ENCODE measurements around the gene PYROXD2. TPM values are rescaled to one million over a fixed set of nuclear protein-coding genes. Genes with fewer than 3 reads are reported as not detected.

The PYROXD2 gene
- total and polyA plus RNA-seq, 10 of the 15 experiments (the other 5 are each of a cell fraction or from before 2014, with no cell fraction given): 4.8 to 15.8 (median 11.1) TPM

DNA sequence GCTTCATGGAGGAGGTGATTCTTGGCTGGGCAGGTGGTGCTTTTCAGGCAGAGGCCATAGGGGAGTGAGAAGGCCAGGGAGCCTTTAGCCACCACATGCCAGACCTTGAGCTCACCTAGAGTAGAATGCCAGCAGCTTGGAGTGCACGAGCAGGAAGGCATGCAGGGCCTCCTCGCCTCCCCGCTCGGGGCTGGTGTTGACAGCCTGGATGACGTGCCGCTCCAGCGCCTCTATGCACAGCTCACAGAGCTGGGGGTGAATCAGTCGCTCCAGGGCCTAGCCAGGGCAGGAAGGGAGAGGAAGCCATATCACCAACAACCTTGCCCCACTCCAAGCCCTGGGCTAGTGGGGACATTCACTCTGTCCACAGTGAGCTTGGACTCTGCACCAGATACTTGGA, 16.0 kb upstream of the PYROXD2 start (continued):
- no peak for TF ChIP-seq GATAD2B (conservative IDR thresholded peaks at IDR 0.05; ENCODE audit: low read depth)
- no peak for TF ChIP-seq RFX5 (IDR thresholded peaks at IDR 0.05; ENCODE audit: low read depth, low read length)

DNA sequence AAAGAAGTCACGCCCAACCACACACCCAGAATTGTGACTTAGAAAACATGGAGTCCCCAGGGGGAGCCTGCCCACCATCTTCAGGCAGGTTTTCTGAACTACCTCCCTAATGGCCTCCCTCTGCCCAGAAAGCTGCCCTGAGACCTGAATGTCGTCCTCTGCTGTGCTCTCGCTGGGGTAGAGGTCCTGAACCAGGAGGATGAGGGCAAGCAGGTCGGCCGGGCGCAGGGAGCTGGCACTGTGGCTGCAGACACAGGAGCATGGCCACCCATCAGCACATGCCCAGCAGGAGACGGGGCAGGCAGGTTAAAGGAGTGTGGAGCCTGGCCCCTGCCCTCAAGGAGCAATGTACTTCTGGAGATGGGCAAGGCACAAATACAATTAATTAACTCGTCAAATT, 15.4 kb upstream of the PYROXD2 start:
- Histone ChIP-seq H4K20me1 (ENCODE audit: control insufficient read depth, insufficient read depth) (no peaks in the 10 kb centered on the region), H3K4me2 (ENCODE audit: control insufficient read depth, insufficient read depth) (no peak overlapping the region), H3K27ac (ENCODE audit: control insufficient read depth, insufficient read depth) (no peak overlapping the region), H3K79me2 (ENCODE audit: control insufficient read depth, insufficient read depth, low read length) (no peaks in the 10 kb centered on the region), H3K4me1 (ENCODE audit: control insufficient read depth, insufficient read depth, low read length) (no peaks in the 10 kb centered on the region), H2AFZ (ENCODE audit: control insufficient read depth, low read depth, low read length) (no peak overlapping the region), H3K4me3 (no peak overlapping the region), H3K9me3 (replicated peaks; ENCODE audit: control insufficient read depth, insufficient read depth, low read length) (peaks cover 4% of the 10 kb centered on the region; the same call in 1 of the 3 replicates), H3K36me3 (ENCODE audit: control insufficient read depth in 2 of 2, insufficient read depth in 2 of 2, low read length in 1 of 2) (peaks cover 32 to 35% of the 10 kb centered on the region in 2 experiments), H3K27me3 (replicated peaks in 1 of 2; ENCODE audit: control insufficient read depth in 2 of 2, insufficient read depth in 2 of 2, low read length in 1 of 2) (no peaks in the 10 kb centered on the region), H3K9ac (ENCODE audit: control insufficient read depth, insufficient read depth, low read length) (no peak overlapping the region)
- BruUV-seq (replicated peaks): no TSS peak
- ATAC-seq (no peak), DNase-seq (ENCODE audit: low read depth, low spot score) (no peak), FAIRE-seq (no peak)
- POLR2A ChIA-PET: no interaction called here
- WGBS (ENCODE audit: insufficient coverage, insufficient replicate concordance, low lambda C conversion rate, missing lambda C conversion rate): 96% methylated on average over 8 of the region's 8 CpGs
- in situ Hi-C loops (cut with MboI) (no loop called here), intact Hi-C loops (cut with micrococcal nuclease; ENCODE audit: unreplicated experiment) (no loop called here)
- CTCF ChIA-PET: no interaction called here
- SMC1A ChIA-PET (ENCODE audit: uncharacterized antibody, unreplicated experiment): no interaction called here
- RAD21 ChIA-PET (ENCODE audit: unreplicated experiment): no interaction called here
- no peak for TF ChIP-seq STAT3 (IDR thresholded peaks at IDR 0.05; ENCODE audit: low read depth, low read length)
- TF ChIP-seq, protein P1, sequence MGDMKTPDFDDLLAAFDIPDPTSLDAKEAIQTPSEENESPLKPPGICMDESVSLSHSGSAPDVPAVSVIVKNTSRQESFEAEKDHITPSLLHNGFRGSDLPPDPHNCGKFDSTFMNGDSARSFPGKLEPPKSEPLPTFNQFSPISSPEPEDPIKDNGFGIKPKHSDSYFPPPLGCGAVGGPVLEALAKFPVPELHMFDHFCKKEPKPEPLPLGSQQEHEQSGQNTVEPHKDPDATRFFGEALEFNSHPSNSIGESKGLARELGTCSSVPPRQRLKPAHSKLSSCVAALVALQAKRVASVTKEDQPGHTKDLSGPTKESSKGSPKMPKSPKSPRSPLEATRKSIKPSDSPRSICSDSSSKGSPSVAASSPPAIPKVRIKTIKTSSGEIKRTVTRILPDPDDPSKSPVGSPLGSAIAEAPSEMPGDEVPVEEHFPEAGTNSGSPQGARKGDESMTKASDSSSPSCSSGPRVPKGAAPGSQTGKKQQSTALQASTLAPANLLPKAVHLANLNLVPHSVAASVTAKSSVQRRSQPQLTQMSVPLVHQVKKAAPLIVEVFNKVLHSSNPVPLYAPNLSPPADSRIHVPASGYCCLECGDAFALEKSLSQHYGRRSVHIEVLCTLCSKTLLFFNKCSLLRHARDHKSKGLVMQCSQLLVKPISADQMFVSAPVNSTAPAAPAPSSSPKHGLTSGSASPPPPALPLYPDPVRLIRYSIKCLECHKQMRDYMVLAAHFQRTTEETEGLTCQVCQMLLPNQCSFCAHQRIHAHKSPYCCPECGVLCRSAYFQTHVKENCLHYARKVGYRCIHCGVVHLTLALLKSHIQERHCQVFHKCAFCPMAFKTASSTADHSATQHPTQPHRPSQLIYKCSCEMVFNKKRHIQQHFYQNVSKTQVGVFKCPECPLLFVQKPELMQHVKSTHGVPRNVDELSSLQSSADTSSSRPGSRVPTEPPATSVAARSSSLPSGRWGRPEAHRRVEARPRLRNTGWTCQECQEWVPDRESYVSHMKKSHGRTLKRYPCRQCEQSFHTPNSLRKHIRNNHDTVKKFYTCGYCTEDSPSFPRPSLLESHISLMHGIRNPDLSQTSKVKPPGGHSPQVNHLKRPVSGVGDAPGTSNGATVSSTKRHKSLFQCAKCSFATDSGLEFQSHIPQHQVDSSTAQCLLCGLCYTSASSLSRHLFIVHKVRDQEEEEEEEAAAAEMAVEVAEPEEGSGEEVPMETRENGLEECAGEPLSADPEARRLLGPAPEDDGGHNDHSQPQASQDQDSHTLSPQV (IDR thresholded peaks at IDR 0.05): no peak
- no peak for TF ChIP-seq DPF2 (IDR thresholded peaks at IDR 0.05)
- TF ChIP-seq HCFC1 (IDR thresholded peaks at IDR 0.05; ENCODE audit: low read length): no peak
- no peak for TF ChIP-seq BACH1 (IDR thresholded peaks at IDR 0.05; ENCODE audit: borderline replicate concordance)
- TF ChIP-seq, protein P2, sequence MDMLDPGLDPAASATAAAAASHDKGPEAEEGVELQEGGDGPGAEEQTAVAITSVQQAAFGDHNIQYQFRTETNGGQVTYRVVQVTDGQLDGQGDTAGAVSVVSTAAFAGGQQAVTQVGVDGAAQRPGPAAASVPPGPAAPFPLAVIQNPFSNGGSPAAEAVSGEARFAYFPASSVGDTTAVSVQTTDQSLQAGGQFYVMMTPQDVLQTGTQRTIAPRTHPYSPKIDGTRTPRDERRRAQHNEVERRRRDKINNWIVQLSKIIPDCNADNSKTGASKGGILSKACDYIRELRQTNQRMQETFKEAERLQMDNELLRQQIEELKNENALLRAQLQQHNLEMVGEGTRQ (IDR thresholded peaks at IDR 0.05; ENCODE audit: borderline replicate concordance, low read depth, low read length): no peak
- TF ChIP-seq, protein P3, sequence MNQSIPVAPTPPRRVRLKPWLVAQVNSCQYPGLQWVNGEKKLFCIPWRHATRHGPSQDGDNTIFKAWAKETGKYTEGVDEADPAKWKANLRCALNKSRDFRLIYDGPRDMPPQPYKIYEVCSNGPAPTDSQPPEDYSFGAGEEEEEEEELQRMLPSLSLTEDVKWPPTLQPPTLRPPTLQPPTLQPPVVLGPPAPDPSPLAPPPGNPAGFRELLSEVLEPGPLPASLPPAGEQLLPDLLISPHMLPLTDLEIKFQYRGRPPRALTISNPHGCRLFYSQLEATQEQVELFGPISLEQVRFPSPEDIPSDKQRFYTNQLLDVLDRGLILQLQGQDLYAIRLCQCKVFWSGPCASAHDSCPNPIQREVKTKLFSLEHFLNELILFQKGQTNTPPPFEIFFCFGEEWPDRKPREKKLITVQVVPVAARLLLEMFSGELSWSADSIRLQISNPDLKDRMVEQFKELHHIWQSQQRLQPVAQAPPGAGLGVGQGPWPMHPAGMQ (IDR thresholded peaks at IDR 0.05; ENCODE audit: borderline replicate concordance): no peak
- TF ChIP-seq BCL11A (IDR thresholded peaks at IDR 0.05; ENCODE audit: low read depth, low read length): no peak
- TF ChIP-seq, protein P4, sequence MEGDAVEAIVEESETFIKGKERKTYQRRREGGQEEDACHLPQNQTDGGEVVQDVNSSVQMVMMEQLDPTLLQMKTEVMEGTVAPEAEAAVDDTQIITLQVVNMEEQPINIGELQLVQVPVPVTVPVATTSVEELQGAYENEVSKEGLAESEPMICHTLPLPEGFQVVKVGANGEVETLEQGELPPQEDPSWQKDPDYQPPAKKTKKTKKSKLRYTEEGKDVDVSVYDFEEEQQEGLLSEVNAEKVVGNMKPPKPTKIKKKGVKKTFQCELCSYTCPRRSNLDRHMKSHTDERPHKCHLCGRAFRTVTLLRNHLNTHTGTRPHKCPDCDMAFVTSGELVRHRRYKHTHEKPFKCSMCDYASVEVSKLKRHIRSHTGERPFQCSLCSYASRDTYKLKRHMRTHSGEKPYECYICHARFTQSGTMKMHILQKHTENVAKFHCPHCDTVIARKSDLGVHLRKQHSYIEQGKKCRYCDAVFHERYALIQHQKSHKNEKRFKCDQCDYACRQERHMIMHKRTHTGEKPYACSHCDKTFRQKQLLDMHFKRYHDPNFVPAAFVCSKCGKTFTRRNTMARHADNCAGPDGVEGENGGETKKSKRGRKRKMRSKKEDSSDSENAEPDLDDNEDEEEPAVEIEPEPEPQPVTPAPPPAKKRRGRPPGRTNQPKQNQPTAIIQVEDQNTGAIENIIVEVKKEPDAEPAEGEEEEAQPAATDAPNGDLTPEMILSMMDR (IDR thresholded peaks at IDR 0.05 in 2 of 3, conservative IDR thresholded peaks at IDR 0.05 in 1 of 3; ENCODE audit: control insufficient read depth in 2 of 3, extremely low read depth in 1 of 3, insufficient read depth in 1 of 3, low read depth in 3 of 3, low read length in 3 of 3): no peak
- TF ChIP-seq, protein P5, sequence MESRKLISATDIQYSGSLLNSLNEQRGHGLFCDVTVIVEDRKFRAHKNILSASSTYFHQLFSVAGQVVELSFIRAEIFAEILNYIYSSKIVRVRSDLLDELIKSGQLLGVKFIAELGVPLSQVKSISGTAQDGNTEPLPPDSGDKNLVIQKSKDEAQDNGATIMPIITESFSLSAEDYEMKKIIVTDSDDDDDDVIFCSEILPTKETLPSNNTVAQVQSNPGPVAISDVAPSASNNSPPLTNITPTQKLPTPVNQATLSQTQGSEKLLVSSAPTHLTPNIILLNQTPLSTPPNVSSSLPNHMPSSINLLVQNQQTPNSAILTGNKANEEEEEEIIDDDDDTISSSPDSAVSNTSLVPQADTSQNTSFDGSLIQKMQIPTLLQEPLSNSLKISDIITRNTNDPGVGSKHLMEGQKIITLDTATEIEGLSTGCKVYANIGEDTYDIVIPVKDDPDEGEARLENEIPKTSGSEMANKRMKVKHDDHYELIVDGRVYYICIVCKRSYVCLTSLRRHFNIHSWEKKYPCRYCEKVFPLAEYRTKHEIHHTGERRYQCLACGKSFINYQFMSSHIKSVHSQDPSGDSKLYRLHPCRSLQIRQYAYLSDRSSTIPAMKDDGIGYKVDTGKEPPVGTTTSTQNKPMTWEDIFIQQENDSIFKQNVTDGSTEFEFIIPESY (IDR thresholded peaks at IDR 0.05): no peak
- no peak for TF ChIP-seq ZNF384 (IDR thresholded peaks at IDR 0.05; ENCODE audit: borderline replicate concordance, low read depth, low read length)

Data from GM12878 (cell line).